HEK293T (cell line): ENCODE data around the gene BHLHE23.

Experiments
- ARNT ChIP-seq: fragments of 450-650 bp; IDR thresholded peaks from 2 replicates; pipeline ENCODE4 v1.6.1; 2017; ENCODE audit warnings: mild to moderate bottlenecking
- BHLHE40 ChIP-seq: fragments of 450-650 bp; IDR thresholded peaks from 2 replicates; pipeline ENCODE4 v1.6.1; 2016; ENCODE audit warnings: mild to moderate bottlenecking, moderate library complexity, borderline replicate concordance
- ELF4 ChIP-seq: fragments of 450-650 bp; IDR thresholded peaks from 2 replicates; pipeline ENCODE4 v1.6.1; 2017; ENCODE audit warnings: antibody characterized with exemption
- FOXA1 ChIP-seq: fragments of 450-650 bp; IDR thresholded peaks from 2 replicates; pipeline ENCODE4 v1.6.1; 2016; ENCODE audit warnings: mild to moderate bottlenecking
- FOXM1 ChIP-seq: fragments of 450-650 bp; IDR thresholded peaks from 2 replicates; pipeline ENCODE4 v1.6.1; 2017; ENCODE audit warnings: mild to moderate bottlenecking, borderline replicate concordance
- HDGF ChIP-seq: fragments of 450-650 bp; IDR thresholded peaks from 2 replicates; pipeline ENCODE4 v1.6.1; 2017; ENCODE audit warnings: antibody characterized with exemption, borderline replicate concordance
- L3MBTL2 ChIP-seq: fragments of 450-650 bp; conservative IDR thresholded peaks from 2 replicates; pipeline ENCODE4 v1.6.1; 2016; ENCODE audit warnings: mild to moderate bottlenecking
- NFRKB ChIP-seq: fragments of 450-650 bp; IDR thresholded peaks from 2 replicates; pipeline ENCODE4 v1.6.1; 2016; ENCODE audit warnings: mild to moderate bottlenecking, moderate library complexity
- PKNOX1 ChIP-seq: fragments of 450-650 bp; IDR thresholded peaks from 2 replicates; pipeline ENCODE4 v1.6.1; 2016
- SP1 ChIP-seq: fragments of 450-650 bp; IDR thresholded peaks from 2 replicates; pipeline ENCODE4 v1.6.1; 2017
- SUZ12 ChIP-seq: fragments of 450-650 bp; IDR thresholded peaks from 2 replicates; pipeline ENCODE4 v1.6.1; 2016; ENCODE audit warnings: mild to moderate bottlenecking
- TARDBP ChIP-seq: fragments of 450-650 bp; IDR thresholded peaks from 2 replicates; pipeline ENCODE4 v1.6.1; 2016
- ZNF384 ChIP-seq: fragments of 450-650 bp; IDR thresholded peaks from 2 replicates; pipeline ENCODE4 v1.6.1; 2016

DNA sequence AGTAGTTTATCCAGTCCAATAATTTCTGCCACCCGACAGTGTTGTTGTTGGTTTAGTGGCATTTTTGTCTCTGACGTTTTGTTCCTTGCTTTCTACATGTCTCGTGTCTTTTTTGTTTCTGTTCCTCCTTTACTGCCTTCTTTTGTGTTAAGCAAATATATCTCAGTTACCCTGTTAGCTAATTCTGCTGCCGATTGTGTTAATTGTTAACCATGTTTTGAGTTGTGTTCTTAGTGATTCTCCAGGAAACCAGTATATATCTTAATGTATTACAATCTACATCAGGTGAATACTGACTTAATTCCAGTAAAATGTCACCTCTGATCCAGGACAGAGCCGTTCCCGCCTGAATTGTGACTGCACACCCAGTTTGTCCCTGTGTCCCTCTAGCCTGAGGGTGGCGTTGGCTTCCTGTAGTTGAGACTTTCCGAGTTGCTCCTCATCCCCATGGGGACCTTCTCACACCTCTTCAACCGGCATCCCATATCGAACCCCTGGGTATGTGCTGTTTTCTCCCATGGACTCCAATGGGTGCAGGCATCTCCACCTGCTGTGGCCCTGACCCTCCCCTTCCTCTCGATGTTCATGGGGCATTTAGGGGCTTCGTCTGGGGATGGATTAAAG, 35.8 kb upstream of the BHLHE23 start:
- TF ChIP-seq NFRKB = no peak
- no peak for TF ChIP-seq SP1
- no peak for TF ChIP-seq FOXM1
- no peak for TF ChIP-seq SUZ12
- TF ChIP-seq FOXA1 = no peak
- no peak for TF ChIP-seq ELF4
- TF ChIP-seq L3MBTL2 = no peak
- TF ChIP-seq BHLHE40 = no peak
- TF ChIP-seq TARDBP = no peak
- TF ChIP-seq HDGF = no peak
- no peak for TF ChIP-seq ZNF384
- no peak for TF ChIP-seq PKNOX1
- TF ChIP-seq ARNT = no peak
